GM23338 (cell line): Measurements from ENCODE around the gene PCNX1. TPM values are rescaled to one million over a fixed set of nuclear protein-coding genes. Genes with fewer than 3 reads are reported as not detected.

Experiments used
- ATAC-seq: fragments of 200-7000 bp; cut with Tn5 transposase; 3 replicates; pipeline ENCODE4 v1.9.1; 2020
- DNase-seq: peaks from one replicate; pipeline ENCODE4 v3.0.0-alpha.2; 2015; ENCODE audit warnings: low spot score
- H2AFZ ChIP-seq: fragments of 200-600 bp; sonication (generic); 2 replicates; pipeline ENCODE4 v1.8.0; 2016; ENCODE audit warnings: antibody characterized with exemption, mild to moderate bottlenecking, moderate library complexity
- H3F3A ChIP-seq: fragments of 200-600 bp; sonication (generic); replicated peaks from 2 replicates; pipeline ENCODE4 v1.8.0; 2017; ENCODE audit warnings: antibody characterized with exemption, mixed run types, low read depth
- H3K27ac ChIP-seq: fragments of 200-600 bp; sonication (generic); 2 replicates; pipeline ENCODE4 v1.6.1; 2016; ENCODE audit warnings: low read depth
- H3K27me3 ChIP-seq: fragments of 200-600 bp; sonication (generic); 2 replicates; pipeline ENCODE4 v1.8.0; 2016; ENCODE audit warnings: mild to moderate bottlenecking, mixed run types, moderate library complexity; ENCODE audit not compliant: insufficient read depth
- H3K36me3 ChIP-seq: fragments of 200-600 bp; sonication (generic); 2 replicates; pipeline ENCODE4 v1.8.0; 2016; ENCODE audit warnings: mild to moderate bottlenecking; ENCODE audit not compliant: insufficient read depth
- H3K4me1 ChIP-seq: fragments of 200-600 bp; sonication (generic); 2 replicates; pipeline ENCODE4 v1.8.0; 2016; ENCODE audit warnings: mild to moderate bottlenecking, moderate library complexity; ENCODE audit not compliant: insufficient read depth
- H3K4me2 ChIP-seq: fragments of 200-600 bp; sonication (generic); 2 replicates; pipeline ENCODE4 v1.7.1; 2017; ENCODE audit warnings: mixed run types
- H3K4me3 ChIP-seq: fragments of 200-600 bp; sonication (generic); 2 replicates; pipeline ENCODE4 v1.6.1; 2016; ENCODE audit warnings: mixed run types
- H3K79me2 ChIP-seq: fragments of 200-600 bp; sonication (generic); replicated peaks from 2 replicates; pipeline ENCODE4 v1.8.0; 2017; ENCODE audit warnings: mild to moderate bottlenecking; ENCODE audit not compliant: insufficient read depth
- H3K9me2 ChIP-seq: fragments of 200-600 bp; sonication (generic); 2 replicates; pipeline ENCODE4 v1.8.0; 2017; ENCODE audit not compliant: insufficient read depth
- H4K20me1 ChIP-seq: fragments of 200-600 bp; sonication (generic); replicated peaks from 2 replicates; pipeline ENCODE4 v1.8.0; 2017; ENCODE audit warnings: mild to moderate bottlenecking; ENCODE audit not compliant: insufficient read depth
- H3K27ac Mint-ChIP-seq: 2 replicates; pipeline ENCODE4 v1.8.0; 2020; ENCODE audit warnings: inconsistent platforms, mild to moderate bottlenecking, moderate library complexity, mixed read lengths
- H3K27me3 Mint-ChIP-seq: 3 replicates; pipeline ENCODE4 v1.8.0; 2022; ENCODE audit warnings: low read depth, mild to moderate bottlenecking, moderate library complexity, mixed read lengths, inconsistent platforms; ENCODE audit not compliant: insufficient read depth, poor library complexity
- H3K36me3 Mint-ChIP-seq: 3 replicates; pipeline ENCODE4 v1.8.0; 2021; ENCODE audit warnings: low read depth, mild to moderate bottlenecking, inconsistent platforms, moderate library complexity, mixed read lengths
- H3K4me1 Mint-ChIP-seq: 3 replicates; pipeline ENCODE4 v1.8.0; 2020; ENCODE audit warnings: mild to moderate bottlenecking, inconsistent platforms, mixed read lengths
- H3K4me3 Mint-ChIP-seq: 3 replicates; pipeline ENCODE4 v1.8.0; 2021; ENCODE audit warnings: moderate library complexity, mild to moderate bottlenecking, inconsistent platforms, mixed read lengths
- H3K9me3 Mint-ChIP-seq: 3 replicates; pipeline ENCODE4 v1.8.0; 2020; ENCODE audit warnings: moderate library complexity, mild to moderate bottlenecking, inconsistent platforms, mixed read lengths
- ETS1 ChIP-seq: IDR thresholded peaks from 2 replicates; pipeline ENCODE4 v1.6.1; 2016; ENCODE audit warnings: antibody characterized with exemption
- REST ChIP-seq: IDR thresholded peaks from one replicate; pipeline ENCODE4 v1.6.1; 2018; ENCODE audit warnings: antibody characterized with exemption; ENCODE audit not compliant: unreplicated experiment
- ZNF114 ChIP-seq: fragments of 250-450 bp; sonication (Bioruptor Pico); IDR thresholded peaks from 2 replicates; pipeline ENCODE4 v1.5.0; 2020; ENCODE audit warnings: mild to moderate bottlenecking, moderate library complexity
- ZNF462 ChIP-seq: fragments of 250-450 bp; sonication (Bioruptor Pico); IDR thresholded peaks from 2 replicates; pipeline ENCODE4 v1.5.0; 2020; ENCODE audit warnings: mild to moderate bottlenecking, moderate library complexity
- polyA plus RNA-seq: library from polyadenylated mRNA; unstranded; fragments of >200 nt; fragmentation: Nextera tagmentation; extraction: Ambion mirVana; gene quantifications from 2 replicates; pipeline ENCODE4 v1.2.1, GENCODE V29; 2016
- total RNA-seq: library from RNA; depleted of rRNA; stranded (reverse); fragments of >200 nt; shearing (Covaris generic); gene quantifications from 2 replicates; pipeline ENCODE4 v1.2.3, GENCODE V29; 2014

PCNX1 gene
- total and polyA plus RNA-seq, 2 experiments from 2014 or later = 19.4 to 53.1 TPM

GRCh38 chr14:70896317-70896716, 10.9 kb upstream of the PCNX1 start (continued):
- TF ChIP-seq ZNF462 (CRISPR knock-in tag) = no peak

DNA sequence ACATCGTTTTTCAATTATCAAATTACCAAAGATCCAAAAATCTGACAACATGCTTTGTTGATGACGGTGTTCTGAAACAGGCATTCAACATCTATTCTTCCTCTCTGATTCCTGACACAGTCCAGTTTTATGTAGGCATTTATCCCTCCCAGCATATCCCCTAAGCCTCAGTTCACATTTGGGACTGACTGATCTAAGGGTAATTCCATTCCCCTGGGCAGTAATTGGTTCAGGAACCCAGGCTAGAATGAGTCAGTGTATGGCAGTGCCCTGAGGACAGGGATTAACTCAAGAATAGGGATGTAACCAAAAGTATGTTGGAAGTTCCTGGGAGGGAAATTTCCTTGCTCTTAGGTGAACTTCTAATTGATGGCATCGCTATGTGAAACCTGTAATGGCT, 10.3 kb upstream of the PCNX1 start:
- H3K79me2 ChIP-seq = no peaks in the 10 kb centered on the region
- no peaks in the 10 kb centered on the region for H3K9me3 Mint-ChIP-seq
- H3K4me2 ChIP-seq = no peak overlapping the region
- H3K27me3 ChIP-seq = no peaks in the 10 kb centered on the region
- no peak for ATAC-seq
- no peak overlapping the region for H3K4me3 ChIP-seq
- H3K4me1 ChIP-seq = no peaks in the 10 kb centered on the region
- no peaks in the 10 kb centered on the region for H3K36me3 ChIP-seq
- H3K36me3 Mint-ChIP-seq = no peaks in the 10 kb centered on the region
- H3K27ac ChIP-seq = no peak overlapping the region
- no peak overlapping the region for H2AFZ ChIP-seq
- H3K9me2 ChIP-seq = no peaks in the 10 kb centered on the region
- peaks cover 6% of the 10 kb centered on the region for H3K27me3 Mint-ChIP-seq
- no peak for DNase-seq
- no peak overlapping the region for H3K27ac Mint-ChIP-seq
- no peaks in the 10 kb centered on the region for H3F3A ChIP-seq
- H4K20me1 ChIP-seq = no peaks in the 10 kb centered on the region
- no peak overlapping the region for H3K4me3 Mint-ChIP-seq
- H3K4me1 Mint-ChIP-seq = peaks cover 10% of the 10 kb centered on the region; the same call in 2 of the 3 replicates
- TF ChIP-seq ETS1 (no peak), ZNF114 (CRISPR knock-in tag) (no peak), ZNF462 (CRISPR knock-in tag) (no peak), REST (no peak)
